ENCODE results near the gene BCCIP. TPM values are rescaled to one million over a fixed set of nuclear protein-coding genes. Genes with fewer than 3 reads are reported as not detected.

BCCIP gene
- total RNA-seq, 1 donor from 2014 or later, result 35.4 TPM

DNA sequence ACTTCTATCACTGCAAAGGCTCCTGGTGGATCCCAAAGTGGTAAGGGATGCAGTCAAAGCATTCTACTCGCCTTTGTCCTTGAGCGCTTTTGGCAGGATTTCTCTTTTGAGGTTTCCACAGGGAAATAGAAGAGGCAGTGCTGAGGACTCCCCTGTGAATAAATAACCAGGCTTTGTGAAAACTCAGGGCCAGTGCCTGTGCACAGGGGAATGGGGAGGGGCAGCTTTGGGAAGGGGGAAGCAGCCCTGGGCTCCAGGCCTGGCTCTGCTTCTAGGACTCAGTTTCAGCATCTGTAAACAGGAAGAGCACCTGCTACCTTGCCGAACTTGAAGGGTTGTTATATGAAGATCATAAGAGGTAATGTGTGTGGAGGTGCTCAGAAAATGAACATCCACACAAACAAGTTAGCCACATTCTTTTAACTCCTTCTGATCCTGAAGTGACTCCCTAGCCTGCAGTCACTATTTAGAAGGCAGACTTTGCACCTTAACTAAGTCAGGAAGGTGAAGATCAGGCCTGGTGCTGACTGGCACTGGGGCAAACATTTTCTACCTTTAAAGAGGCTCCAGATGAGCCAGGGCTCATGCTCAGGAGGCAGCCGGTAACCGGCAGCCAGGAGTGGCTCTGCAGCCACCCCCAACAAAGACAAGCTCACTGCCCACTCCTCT lies 25.2 kb upstream of the BCCIP start:
- no peak for ATAC-seq

DNA sequence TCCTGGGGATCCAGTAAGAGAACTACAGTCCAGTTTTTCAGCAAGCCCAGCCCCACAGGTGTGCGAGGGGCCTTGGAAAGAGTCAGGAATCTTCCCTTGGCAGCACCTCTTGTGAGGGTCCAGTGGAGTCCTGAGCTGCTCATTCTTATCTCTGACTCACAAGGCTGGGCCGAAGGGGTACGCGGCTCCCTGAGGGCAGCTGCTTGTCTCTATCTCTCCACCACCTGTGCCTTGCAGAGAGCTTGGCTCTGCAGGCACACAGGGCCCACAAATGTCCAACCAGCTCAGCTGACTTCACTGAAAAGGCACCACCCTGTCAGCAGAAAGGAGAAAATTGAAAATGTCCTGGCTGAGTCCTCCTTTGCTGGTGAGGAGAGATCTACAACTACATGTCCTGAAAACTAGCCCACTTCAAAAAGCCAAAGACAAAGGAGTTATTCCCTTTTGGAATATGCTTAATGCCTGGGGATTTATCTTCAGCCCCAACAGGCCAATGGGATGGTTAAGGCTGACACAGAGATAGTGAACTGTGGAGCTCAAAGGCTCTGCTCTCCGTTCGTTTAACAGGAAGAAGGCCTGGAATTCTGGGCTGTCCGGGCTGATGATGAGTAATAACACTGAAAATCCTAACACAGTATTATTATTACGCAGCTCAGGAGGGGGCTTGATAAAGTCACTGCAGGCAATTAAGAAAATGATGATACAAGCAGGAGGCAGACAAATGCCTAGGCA lies 23.7 kb upstream of the BCCIP start:
- ATAC-seq, result no peak

DNA sequence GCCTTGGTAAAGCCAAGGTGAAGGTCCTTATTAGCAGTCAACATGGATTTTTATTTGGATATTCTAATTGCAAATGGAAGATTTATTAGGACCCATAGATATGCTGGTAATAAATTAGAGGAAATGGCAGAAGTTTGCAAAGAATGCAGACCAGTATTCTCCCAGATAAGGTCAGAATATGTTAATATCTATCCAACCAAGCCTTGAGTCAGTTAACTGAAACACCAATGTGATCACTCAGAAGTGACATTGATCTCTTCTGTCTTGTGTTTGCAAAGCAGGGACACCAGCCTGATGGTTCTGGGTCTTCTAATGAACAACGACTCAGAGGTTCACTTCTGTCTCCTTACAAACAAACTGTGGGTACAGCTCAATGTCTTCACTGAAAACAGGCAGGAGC lies 21.8 kb upstream of the BCCIP start:
- no peak for ATAC-seq

DNA sequence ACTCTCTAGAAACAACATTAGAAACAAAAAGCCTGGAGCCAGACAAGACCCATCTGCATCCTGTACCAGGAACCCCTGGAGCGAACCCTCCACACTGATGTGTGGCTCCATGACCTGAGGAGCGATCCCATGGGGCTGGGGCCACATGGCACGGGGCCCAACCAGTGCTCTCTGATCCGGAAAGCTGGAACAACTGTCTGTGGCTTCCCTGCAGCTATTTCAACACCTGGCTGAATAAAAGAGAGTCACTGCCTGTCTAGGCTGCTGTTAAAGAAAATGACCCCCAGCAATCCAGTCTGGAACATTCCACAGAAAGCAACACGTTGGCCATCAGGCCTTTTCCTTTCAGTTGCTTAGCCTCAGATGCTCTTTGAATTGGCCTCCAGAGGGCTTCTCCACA lies 21.2 kb upstream of the BCCIP start:
- no peak for ATAC-seq

DNA sequence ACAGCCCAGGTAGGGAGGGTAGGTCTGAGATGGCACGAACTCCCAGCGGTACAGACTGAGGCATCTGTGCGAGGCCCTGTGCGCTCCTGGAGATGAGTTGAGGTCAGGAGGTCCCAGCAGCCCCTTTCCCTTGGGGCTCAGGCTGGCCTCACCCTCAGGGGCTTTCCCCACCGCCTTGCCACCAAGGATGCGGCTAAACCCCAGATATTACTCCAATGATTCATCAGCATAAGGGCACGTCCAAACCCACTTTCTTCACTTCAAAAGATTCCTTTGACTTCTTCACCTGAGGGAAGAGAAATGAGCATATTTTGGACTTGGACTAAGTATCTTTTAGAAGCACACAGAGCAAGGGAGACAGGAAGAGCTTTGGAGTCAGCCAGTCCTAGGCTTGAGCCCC lies 20.6 kb upstream of the BCCIP start:
- ATAC-seq, result no peak

DNA sequence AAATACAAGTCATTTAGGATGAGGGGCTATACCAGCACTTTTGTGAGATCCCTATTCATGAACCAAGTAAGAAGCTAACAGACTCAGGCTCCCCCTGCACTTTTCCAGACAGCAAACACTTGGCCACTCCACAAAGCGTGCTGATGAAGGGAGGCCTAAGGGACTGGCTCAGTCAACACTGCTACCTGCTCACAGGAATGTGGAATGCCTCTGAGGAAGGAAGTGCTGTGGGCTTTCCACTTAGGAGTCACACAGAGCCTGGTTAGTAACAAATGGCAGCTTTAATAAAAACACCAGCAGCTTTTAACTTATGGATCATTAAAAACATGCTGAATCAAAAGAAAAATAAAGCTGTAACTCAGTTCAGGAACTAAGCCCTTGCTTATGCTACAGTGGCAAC lies 15.3 kb upstream of the BCCIP start:
- ATAC-seq, result no peak

DNA sequence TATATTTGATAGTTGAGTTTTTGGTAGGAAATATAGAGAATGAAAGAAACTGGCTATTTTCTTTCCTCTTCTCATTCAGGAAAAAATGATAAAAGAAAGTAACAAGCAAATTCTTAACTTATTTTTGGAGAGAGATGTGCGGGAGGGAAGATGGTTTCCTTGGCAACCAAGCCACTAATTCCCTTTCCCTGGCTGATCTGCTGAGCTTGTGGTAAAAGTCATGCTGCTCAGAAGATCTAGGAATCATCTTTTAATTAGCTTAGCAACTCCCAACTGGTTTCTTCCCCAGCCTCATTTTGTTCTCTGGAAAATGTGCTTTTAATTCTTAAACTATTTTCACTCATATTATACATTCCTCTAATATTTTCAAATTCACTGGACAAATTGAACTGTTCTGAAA lies 12.1 kb upstream of the BCCIP start:
- ATAC-seq, result no peak

DNA sequence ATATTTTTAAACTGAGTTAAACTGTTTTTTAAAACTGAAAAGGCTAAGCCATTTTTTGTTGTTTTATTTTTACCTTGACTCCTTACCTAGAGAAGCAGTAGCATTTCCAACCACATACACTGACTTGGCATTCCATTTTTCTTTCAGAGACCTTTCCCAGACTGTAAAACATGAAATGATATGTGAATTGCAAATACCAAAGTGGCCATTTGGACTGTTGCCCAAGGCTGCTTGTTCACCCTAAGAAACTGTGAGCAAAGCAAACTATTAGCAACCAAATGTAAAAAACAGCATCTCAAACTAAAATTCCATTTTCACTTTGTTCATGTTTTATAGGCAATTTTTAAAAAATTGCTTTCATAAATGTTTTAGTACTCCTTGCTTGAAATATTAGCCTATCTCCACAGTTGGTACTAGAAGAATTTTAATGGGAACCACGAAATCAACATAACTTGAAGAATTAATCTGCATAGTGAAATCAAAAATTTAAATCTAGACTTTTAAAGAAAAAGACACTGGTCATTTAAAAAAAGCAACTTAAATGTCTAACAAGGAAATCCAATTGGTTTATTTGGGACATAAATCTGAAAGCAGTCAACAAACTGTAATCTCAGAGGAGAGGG lies 11.1 kb upstream of the BCCIP start:
- ATAC-seq, result no peak

DNA sequence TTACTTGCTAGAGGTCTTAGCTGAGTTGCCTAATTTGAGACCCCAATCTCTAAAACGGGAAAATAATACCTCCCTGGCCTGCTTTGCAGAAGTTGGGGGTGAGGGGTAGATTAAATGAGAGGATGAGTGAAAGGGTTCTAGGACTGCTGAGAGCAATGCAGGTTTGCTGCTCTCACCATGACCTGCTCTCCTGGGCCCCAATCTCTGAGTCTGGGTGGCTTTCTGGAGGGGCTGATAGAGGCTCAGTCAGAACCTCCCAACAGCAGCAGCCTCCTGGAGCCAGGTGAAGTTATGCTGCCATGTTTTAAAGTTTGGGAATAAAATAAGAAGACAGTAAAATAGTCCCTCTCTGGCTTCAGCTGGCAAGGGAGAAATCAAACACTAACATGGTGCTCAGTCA lies 7.6 kb upstream of the BCCIP start:
- ATAC-seq, result no peak

DNA sequence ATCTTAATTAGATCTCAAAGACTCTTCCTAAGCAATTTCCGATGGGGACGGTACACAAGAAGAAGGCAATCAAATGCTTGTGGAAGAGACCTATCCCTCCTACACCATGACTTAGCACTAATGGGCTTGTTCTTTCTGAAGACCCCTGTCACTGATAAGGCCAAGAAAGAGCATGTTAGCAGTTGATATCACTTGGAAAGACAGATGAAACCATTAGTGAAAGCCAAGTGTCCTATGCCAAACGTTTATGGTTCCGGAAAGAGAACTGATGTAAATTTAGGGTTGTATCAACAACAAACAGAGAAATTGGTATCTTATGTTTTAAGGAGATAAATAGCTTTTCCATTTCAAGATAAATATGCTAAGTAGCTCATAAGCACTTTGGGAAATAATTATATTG lies 6.8 kb upstream of the BCCIP start:
- no peak for ATAC-seq

DNA sequence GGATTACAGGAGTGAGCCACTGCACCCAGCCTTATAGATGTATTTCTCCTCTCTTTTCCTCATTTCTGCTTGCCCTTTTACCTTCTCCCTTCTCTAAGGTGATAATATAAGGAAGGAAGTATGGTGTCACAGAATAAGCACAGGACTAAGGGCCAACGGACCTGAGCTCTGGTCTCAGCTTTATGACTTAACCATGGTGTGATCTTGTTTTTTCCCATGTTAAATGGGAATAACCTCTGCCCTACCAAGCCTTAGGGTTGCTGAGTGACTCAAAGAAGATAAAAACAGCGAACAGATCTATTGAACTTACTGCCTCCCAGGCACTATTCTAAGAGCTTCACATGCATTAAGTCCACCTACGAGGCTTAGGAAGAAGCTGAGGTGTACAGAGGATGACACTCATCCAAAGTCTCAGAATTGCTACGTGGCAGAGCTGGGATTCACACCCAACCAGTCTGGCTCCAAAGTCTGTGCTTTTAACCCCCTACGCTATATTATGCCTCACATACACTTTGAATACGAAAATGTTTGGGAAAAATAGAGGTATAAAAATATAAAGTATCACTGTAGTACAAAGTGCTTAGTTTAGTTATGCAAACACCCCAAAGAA lies 5.9 kb upstream of the BCCIP start:
- ATAC-seq, result no peak

DNA sequence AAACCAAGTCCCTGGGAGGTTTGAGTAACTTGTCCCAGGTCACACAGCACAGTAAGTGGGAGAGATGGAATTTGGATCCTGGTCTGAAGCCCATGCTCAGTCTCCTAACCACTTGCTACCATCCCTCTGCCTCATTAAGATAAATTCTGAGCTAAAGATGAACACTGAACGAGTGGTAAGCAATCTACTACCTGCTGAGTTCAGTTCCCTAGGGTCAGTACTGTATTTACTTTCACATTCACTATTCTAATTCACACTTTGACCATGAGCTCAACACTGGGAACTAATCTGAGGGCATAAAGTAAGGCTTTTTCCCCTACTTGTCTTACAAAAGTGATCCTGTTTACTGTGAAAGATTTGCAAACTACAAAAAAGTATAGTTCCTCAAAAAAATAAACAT lies 2.6 kb upstream of the BCCIP start:
- ATAC-seq, result no peak

DNA sequence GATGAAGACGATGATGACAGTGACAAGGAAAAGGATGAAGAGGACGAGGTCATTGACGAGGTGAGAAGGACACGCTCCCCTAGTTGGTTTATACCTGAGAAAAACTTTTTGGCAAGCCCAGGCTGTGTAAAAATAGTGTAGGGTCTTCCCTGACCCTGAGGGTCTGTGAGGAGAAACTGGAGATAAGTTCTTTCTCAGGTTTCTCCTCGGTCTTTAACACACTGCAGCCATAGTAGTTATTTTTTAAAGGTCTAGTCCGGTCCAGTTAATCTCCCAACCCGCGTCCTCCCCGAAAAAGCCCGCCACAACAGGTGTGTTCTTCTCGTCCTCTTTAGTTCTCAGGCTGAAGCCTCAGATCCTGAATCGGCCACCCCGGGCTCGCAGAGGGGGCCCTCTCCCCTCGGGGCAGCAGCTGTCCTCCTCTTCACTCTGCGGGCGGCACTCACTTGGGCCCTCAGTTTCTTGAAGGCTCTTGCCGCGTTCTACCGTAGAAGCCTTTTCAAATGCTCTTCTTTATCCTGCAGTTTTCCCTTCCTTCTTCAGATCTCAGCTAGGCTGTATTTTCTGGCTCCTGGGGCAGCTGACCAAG lies 411 bp downstream of the BCCIP start:
- ATAC-seq, result no peak

DNA sequence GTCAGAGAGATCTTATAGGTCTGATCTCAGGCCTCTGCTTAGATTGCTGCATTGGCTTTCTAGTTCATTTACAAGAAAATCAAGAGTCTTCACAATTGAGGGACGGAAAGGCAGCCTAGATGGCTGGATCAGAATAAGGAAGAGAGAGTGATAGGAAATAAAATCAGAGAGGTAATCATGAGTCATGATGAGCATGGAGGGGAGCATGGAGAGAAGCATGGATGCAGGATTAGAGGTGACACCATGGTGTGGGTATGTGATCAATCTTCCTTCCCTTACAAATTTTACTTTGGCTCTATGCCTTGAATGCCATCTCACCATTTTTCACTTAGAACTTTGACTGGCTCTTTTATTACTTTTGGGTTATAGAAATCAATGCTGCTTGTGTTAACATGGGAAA lies 1.4 kb downstream of the BCCIP start:
- ATAC-seq, result no peak

DNA sequence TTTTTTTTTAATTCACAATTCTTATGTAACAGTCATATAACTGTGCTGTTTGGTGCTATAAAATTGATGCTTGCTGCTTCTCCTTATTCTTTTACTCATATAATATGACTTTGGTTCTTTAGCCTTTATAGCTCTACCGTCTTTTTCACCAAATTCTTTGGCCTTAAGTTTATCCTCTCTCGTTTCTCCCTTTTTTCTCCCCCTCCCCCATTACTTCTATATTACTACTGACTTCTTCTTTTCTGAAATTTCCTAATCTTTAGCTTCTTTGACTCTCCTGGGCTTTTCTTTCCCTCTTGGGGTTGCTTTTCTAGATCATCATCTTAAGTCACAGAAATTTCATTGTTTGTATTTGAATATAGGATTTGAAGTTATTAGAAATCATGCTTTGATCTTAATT lies 3.8 kb downstream of the BCCIP start:
- ATAC-seq, result no peak

DNA sequence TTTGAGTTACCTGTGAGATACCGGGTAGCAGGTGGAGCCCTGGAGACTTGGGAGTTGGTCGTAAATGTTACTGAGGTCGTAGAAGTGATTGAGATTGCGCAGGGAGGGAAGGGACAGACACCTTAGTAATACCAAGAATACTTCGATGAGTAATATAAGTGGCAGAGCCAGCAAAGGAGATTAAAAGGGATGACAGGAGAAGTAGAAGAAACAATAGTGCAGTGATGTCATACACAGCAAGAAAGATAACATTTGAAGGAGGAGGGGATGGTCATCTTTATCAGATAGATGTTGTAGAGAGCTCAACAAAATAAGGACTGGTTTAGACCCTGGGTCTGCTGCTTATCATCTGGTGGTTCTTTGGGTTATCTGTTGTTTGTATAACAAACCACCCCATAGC lies 5.0 kb downstream of the BCCIP start:
- ATAC-seq, result no peak

DNA sequence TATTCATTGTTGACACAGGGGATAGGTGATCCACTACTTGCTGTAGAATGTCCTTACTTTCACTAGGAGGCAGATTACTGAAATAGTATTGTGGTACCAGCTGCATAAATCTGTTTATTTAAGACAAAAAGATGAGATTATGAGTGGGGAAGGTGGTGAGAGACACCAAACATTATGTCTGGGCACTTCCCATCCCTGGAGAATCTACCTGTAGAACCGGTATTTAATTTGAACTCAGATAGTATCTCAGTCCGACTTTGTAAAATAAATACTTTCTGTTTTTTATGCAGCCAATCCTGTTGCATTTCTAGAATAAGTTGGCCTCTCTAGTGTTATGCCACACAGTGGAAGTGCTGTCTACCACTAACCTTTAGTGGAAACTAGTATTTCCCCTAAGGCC lies 13.4 kb downstream of the BCCIP start:
- ATAC-seq, result no peak

DNA sequence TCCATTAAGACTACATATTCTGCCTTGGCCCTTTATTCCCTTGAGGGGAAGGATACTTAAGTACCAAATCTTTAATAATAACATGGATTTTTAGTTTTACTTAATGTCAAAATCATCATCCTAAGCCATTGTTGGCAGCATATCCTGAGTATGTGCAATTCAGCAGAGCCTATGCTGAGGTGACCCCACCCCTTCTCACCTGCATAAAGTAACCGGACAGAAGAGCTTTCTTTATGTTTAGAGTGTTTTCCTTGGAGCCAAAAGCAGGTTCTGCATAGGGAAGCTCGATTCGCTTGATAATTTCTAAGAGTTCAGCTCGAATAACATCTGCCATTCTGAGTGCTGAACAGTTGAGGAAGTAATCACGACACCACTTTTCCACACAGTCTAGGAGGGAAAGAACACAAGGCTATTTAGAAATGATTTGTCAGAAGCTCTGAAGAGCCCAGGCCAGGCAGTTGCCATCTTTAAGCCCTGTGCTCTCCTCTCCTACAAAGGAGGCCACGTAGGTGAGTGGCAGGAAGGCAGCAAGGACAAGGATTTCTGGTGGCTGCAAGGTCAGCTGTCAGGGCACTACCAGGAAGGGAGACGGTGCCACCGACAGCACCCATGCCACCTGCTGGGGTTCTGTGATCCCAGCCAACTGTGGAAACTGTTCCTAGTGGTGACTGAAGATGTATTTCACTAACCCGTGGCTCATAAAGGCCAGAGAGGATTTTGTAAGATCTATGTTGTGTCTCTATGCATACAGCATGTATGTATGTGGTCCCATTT lies 15.6 kb downstream of the BCCIP start:
- ATAC-seq, result no peak

DNA sequence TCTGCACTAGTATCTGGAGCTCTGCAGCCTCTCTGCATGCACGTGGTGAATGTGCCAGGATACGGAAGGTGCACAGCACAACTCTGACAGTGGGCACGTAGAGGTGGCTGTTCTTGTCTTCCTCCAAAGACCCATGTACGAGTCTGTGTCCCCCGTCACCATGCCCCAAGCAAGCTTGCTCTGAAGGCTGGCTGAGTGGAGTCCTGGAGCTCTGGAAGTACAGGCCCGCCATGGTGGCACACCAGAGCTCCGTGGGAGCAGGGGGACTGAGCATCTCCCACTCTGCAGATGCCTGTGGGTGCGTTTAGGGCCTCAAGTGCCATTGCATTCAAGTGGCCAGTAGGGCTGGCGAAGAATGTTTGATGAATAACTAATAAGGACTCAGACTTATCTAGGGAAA lies 17.1 kb downstream of the BCCIP start:
- ATAC-seq, result no peak

DNA sequence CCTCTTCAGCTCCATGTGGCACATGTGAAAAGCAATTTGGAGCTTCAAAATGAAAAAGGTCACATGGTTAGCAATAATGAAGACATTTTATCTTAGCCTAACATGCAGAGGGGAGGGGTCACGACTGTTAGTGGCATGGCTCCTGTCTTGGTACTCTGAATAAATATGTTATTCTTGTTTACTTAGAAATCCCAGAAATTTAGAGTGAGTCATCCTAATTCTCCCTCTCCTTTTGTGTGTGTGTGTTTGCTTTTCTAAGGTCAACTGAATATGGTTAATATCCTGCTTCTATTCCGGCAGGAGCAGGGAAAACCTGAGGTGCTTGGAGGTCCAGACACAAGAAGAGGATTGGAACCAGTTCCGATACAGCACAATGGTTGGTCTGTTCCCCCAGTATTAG lies 17.6 kb downstream of the BCCIP start:
- no peak for ATAC-seq

DNA sequence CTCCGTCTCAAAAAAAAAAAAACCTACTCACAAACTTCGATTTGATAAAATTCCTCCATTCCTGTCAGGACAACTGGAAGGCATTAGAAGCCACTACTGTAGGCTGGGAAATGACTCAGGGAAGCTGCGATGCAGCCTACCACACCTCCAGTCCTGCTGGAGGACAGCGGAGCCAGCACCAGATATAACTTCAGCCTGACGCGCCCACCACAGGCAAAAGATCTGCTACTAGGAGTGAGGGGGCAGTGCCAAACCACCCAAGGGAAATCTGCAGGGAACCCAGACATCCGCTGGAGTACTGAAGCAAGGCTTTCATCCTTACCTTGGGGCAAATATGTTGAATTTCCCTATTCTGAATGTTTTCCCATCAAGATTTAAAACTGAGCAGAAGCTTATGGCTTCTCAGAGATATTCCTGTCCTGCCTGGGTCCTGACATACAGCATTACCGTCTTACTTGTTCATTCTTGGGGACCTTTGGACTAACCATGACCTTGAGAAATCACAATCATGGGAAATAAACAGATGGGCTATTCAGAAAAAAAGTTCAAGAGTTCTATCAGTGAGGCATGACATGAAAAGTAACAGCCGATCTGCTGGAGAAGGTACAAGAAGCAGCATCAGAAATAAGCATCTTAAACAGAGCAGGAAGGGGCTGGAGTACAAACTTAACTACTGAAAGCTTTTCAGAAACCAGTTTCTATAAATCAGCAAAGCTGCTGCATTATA lies 20.4 kb downstream of the BCCIP start:
- no peak for ATAC-seq

DNA sequence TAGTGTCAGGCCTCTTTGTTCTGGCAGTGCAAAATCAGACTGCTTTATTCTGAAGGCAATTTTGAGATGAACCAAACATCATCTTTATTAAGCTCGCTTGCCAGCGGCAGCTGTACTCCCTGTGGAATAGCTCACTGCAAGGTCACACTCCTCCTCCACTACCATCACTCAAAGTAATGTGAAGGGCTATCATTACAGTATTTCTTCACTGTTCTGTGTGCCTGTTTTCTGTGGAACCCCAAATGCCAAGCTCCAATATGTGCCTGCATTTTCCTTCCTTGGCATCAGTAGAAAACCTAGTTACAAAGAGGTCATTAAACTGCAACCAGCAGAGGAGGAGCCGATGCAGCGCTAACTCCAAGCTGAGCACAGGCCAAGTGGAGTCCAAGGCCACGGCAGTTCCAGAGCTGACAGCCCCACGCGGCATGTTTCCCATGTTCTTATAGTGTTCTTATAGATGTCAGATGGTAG lies 21.4 kb downstream of the BCCIP start:
- no peak for ATAC-seq

All from esophagus mucosa (tissue), 1 donor.